ENCODE results near the gene KCNAB1. TPM values are rescaled to one million over a fixed set of nuclear protein-coding genes. Genes with fewer than 3 reads are reported as not detected.

KCNAB1 gene
- total RNA-seq, 1 experiment from 2014 or later: not detected

GRCh38 chr3:156382458-156383346, 262.3 kb downstream of the KCNAB1 start:
- BruUV-seq (replicated peaks): no TSS peak
- DNase-seq (ENCODE audit: low spot score): peak; percentile 70
- intact Hi-C loops (cut with micrococcal nuclease; ENCODE audit: unreplicated experiment): loop anchor here (2.0 to 5.0 kb wide), 4 partner anchors 125 to 750 kb away; no protein-coding TSS in a partner anchor

DNA sequence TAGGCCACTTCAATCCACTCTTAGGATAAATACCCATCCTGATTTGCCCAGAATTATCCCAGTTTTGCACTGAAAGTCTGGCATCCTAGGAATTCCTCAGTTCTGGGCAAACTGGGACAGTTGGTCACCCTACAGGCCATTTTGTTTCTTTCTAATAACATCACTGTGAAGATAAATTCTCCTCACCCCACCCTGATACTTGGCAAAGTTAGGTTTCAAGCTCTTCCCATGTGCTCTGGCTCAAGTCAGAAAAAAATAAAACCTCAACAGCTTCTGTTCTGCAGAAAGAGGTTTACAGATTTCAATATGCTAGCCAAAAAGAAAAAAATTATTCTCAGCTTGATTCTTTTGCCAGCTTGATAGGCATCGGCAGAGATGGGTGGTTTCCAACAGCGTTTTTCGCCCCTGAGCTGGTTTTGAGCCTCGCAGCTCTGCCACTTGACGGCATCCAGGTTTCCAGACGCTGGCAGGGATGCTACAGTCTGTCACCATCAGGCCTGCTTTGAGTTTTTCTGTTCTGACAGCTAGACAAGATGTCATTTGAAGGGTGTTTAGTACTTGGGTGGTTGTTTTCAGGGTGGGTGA, 263.2 kb downstream of the KCNAB1 start:
- no peaks in the 10 kb centered on the region for H3K9me3 ChIP-seq (ENCODE audit: low read depth, low read length, poor library complexity, severe bottlenecking)
- intact Hi-C loops (cut with micrococcal nuclease; ENCODE audit: unreplicated experiment): loop anchor here (2.0 to 5.0 kb wide), 4 partner anchors 124 to 749 kb away; no protein-coding TSS in a partner anchor
- H3K4me3 ChIP-seq (ENCODE audit: low read depth, low read length, poor library complexity, severe bottlenecking): no peak overlapping the region
- H3K36me3 ChIP-seq (ENCODE audit: insufficient read depth, low read length, poor library complexity, severe bottlenecking): no peaks in the 10 kb centered on the region
- H3K27ac ChIP-seq (ENCODE audit: low read depth, low read length, poor library complexity, severe bottlenecking): no peak overlapping the region
- TF ChIP-seq EZH2 (IDR thresholded peaks at IDR 0.05; ENCODE audit: borderline replicate concordance, low read depth, low read length, poor library complexity, severe bottlenecking) (no peak), CTCF (conservative IDR thresholded peaks at IDR 0.05; ENCODE audit: low read depth, low read length) (no peak)
- no peak for DNase-seq (ENCODE audit: low spot score)
- BruUV-seq (replicated peaks): no TSS peak
- H3K27me3 ChIP-seq (replicated peaks; ENCODE audit: insufficient read depth, low read depth, low read length, poor library complexity): no peaks in the 10 kb centered on the region
- ChIA-PET POLR2A (ENCODE audit: low non-redundant PET) (no interaction called here), CTCF (interaction anchor here (0.6 to 0.8 kb wide), 3 partner anchors 17 to 339 kb away, joined by 3 to 4 read pairs (median 3); no protein-coding TSS in a partner anchor)
- no peaks in the 10 kb centered on the region for H3K4me1 ChIP-seq (ENCODE audit: insufficient read depth, low read length, poor library complexity, severe bottlenecking)

More at GRCh38 chr3:156382458-156383346, 262.3 kb downstream of the KCNAB1 start:
- Histone ChIP-seq H3K4me1 (ENCODE audit: insufficient read depth, low read length, poor library complexity, severe bottlenecking) (no peaks in the 10 kb centered on the region), H3K27ac (ENCODE audit: low read depth, low read length, poor library complexity, severe bottlenecking) (no peak overlapping the region), H3K4me3 (ENCODE audit: low read depth, low read length, poor library complexity, severe bottlenecking) (no peak overlapping the region), H3K27me3 (replicated peaks; ENCODE audit: insufficient read depth, low read depth, low read length, poor library complexity) (no peaks in the 10 kb centered on the region), H3K36me3 (ENCODE audit: insufficient read depth, low read length, poor library complexity, severe bottlenecking) (no peaks in the 10 kb centered on the region), H3K9me3 (ENCODE audit: low read depth, low read length, poor library complexity, severe bottlenecking) (no peaks in the 10 kb centered on the region)
- ChIA-PET CTCF (interaction anchor here (0.5 to 2.2 kb wide), 12 partner anchors 12 to 339 kb away, joined by 3 to 16 read pairs (median 4); no protein-coding TSS in a partner anchor), POLR2A (ENCODE audit: low non-redundant PET) (no interaction called here)
- TF ChIP-seq CTCF (conservative IDR thresholded peaks at IDR 0.05; ENCODE audit: low read depth, low read length) (peak; percentile 82), EZH2 (IDR thresholded peaks at IDR 0.05; ENCODE audit: borderline replicate concordance, low read depth, low read length, poor library complexity, severe bottlenecking) (no peak)

- Histone ChIP-seq H3K4me3 (ENCODE audit: low read depth, low read length, poor library complexity, severe bottlenecking) (no peak overlapping the region), H3K36me3 (ENCODE audit: insufficient read depth, low read length, poor library complexity, severe bottlenecking) (no peaks in the 10 kb centered on the region), H3K4me1 (ENCODE audit: insufficient read depth, low read length, poor library complexity, severe bottlenecking) (no peaks in the 10 kb centered on the region), H3K9me3 (ENCODE audit: low read depth, low read length, poor library complexity, severe bottlenecking) (no peaks in the 10 kb centered on the region), H3K27ac (ENCODE audit: low read depth, low read length, poor library complexity, severe bottlenecking) (no peak overlapping the region), H3K27me3 (replicated peaks; ENCODE audit: insufficient read depth, low read depth, low read length, poor library complexity) (no peaks in the 10 kb centered on the region)
- intact Hi-C loops (cut with micrococcal nuclease; ENCODE audit: unreplicated experiment): no loop called here
- DNase-seq (ENCODE audit: low spot score): peak; percentile 13
- ChIA-PET POLR2A (ENCODE audit: low non-redundant PET) (no interaction called here), CTCF (no interaction called here)
- no TSS peak for BruUV-seq (replicated peaks)
- TF ChIP-seq CTCF (conservative IDR thresholded peaks at IDR 0.05; ENCODE audit: low read depth, low read length) (no peak), EZH2 (IDR thresholded peaks at IDR 0.05; ENCODE audit: borderline replicate concordance, low read depth, low read length, poor library complexity, severe bottlenecking) (no peak)
These were observed 268.4 kb downstream of the KCNAB1 start for GRCh38 chr3:156388497-156389448.
